Heart right ventricle (tissue), 16 donors: ENCODE measurements around the gene TJP3. TPM values are rescaled to one million over a fixed set of nuclear protein-coding genes. Genes with fewer than 3 reads are reported as not detected.
"Not testable (repeated sequence)": the region's sequence is repeated elsewhere in the genome, so short reads cannot be mapped to it uniquely, and the experiment has no call there.

ENCODE experiments used
- ATAC-seq, 8 donors: fragments of 200-7000 bp; cut with Tn5 transposase; one replicate each; pipeline ENCODE4 v1.9.1; 2020; ENCODE audit warnings: mild to moderate bottlenecking in 8 of 8, moderate library complexity in 8 of 8, moderate number of reproducible peaks in 1 of 8
- DNase-seq, 2 donors: peaks; one replicate each; pipeline ENCODE4 v3.0.0-alpha.2; 2020
- H3K27ac ChIP-seq, 10 donors: fragments of 200-600 bp; sonication (generic) in 2 of 10; one replicate each; pipeline versions ENCODE4 v1.5.0 to v1.8.0; 2020 to 2022; ENCODE audit warnings: mild to moderate bottlenecking in 3 of 10
- H3K27me3 ChIP-seq, 7 donors: fragments of 200-600 bp; one replicate each; pipeline ENCODE4 v1.8.0; 2021 to 2022; ENCODE audit warnings: mild to moderate bottlenecking in 2 of 7
- H3K36me3 ChIP-seq, 9 donors: fragments of 200-600 bp; sonication (generic) in 1 of 9; one replicate each; pipeline versions ENCODE4 v1.5.0 to v1.8.0; 2020 to 2022; ENCODE audit warnings: mild to moderate bottlenecking in 2 of 9
- H3K4me1 ChIP-seq, 9 donors: fragments of 200-600 bp; sonication (generic) in 1 of 9; one replicate each; pipeline versions ENCODE4 v1.5.0 to v1.8.0; 2020 to 2022; ENCODE audit warnings: mild to moderate bottlenecking in 4 of 9
- H3K4me3 ChIP-seq, 10 donors: fragments of 200-600 bp; sonication (generic) in 2 of 10; one replicate each; pipeline versions ENCODE4 v1.5.0 to v1.8.0; 2020 to 2022; ENCODE audit warnings: mild to moderate bottlenecking in 7 of 10, moderate library complexity in 2 of 10
- H3K9me3 ChIP-seq, 11 donors: fragments of 200-600 bp in 10 of 11; sonication (generic) in 2 of 11; one replicate each; pipeline versions ENCODE4 v1.5.0 to v1.8.0; 2013 to 2022; ENCODE audit warnings: mild to moderate bottlenecking in 2 of 11, control low read depth in 1 of 11, moderate library complexity in 1 of 11
- CTCF ChIP-seq, 9 donors: fragments of 200-600 bp; sonication (generic) in 2 of 9; IDR thresholded peaks; one replicate each; pipeline versions ENCODE4 v1.5.0 to v1.8.0; 2021 to 2022; ENCODE audit warnings: antibody characterized with exemption in 9 of 9, mild to moderate bottlenecking in 5 of 9, moderate library complexity in 1 of 9
- WGBS, 2 donors: extraction: QIAGEN DNeasy Blood & Tissue Kit; methylation state at CpG; one replicate each; pipeline ENCODE4 v1.1.7; 2013; ENCODE audit warnings: inconsistent platforms in 1 of 2; 5-methylcytosine and 5-hydroxymethylcytosine counted together
- intact Hi-C, 10 donors: fragments of 100-400 bp; cut with DNase I; formaldehyde crosslinking; loops; one replicate each; pipeline versions ENCODE4 v1.11.1 to v1.14.2; 2022
- polyA plus RNA-seq, 2 donors: library from polyadenylated mRNA; stranded (reverse); fragments of 200-250 nt; gene quantifications; one replicate each; pipeline ENCODE4 v1.2.3, GENCODE V29; 2013
- total RNA-seq, 10 donors: library from RNA; stranded (reverse); fragmentation: NEBNext Ultra II Directional in 3 of 10; extraction: Animal tissue kit (Norgen Biotek cat#: 25700) in 3 of 10; gene quantifications; one replicate each; pipeline versions ENCODE4 v1.2.1 to v1.2.4, GENCODE V29; 2021 to 2023
- donor health status: Arrhythmogenic right ventricular cardiomyopathy.
- donor health status: ischemic (EF 13 %, LVEDD 7.1; RV severe dilation, severe dysfunction).
- donor health status: healthy with polysubstance abuse.
- donor health status: DM: no; HTN: yes; CAD: no.
- donor health status: DM: no; HTN: no; CAD: no.
- donor health status: ischemic (EF 25% LVEDD 6.9; RV normal size, moderate dysfunction).
- donor health status: ischemic (EF 25% LVEDD 5.7; RV mildly dilated, moderate dysfunction).
- donor health status: healthy.
- donor health status: DM: yes; HTN: yes; CAD: no.
- donor health status: Ischemic cardiomyopathy.
- donor health status: ischemic (EF 35%, LVEDD 5.7; RV mildly dilated, moderate dysfunction).
- donor health status: nonischemic (EF 11% LVEDD 7.7; RV severe dilation, severe dysfunction).
- donor health status: DM: yes; HTN: yes; CAD: no.
- donor health status: PGD.
- donor health status: ischemic (EF 29% LVEDD 5.4; RV normal size, mild dysfunction).
- donor health status: nonischemic (EF 23%, LVEDD 6.1; RV moderate dilation, normal function).

Gene TJP3
- total and polyA plus RNA-seq, 12 donors: 0.06 to 0.49 (median 0.25) TPM; not detected in 8

GRCh38 chr19:3751236-3751635 lies 43.1 kb downstream of the TJP3 start:
- Histone ChIP-seq H3K9me3 (no peaks in the 10 kb centered on the region), H3K4me1 (no peaks in the 10 kb centered on the region), H3K27ac (no peak overlapping the region), H3K36me3 (peaks cover 0 to 67% (median 28%) of the 10 kb centered on the region in 9 donors), H3K27me3 (peaks cover 0 to 13% (median 0%) of the 10 kb centered on the region in 7 donors), H3K4me3 (no peak overlapping the region)
- intact Hi-C loops: no loop called here
- ATAC-seq: no peak
- TF ChIP-seq CTCF (IDR thresholded peaks at IDR 0.05): no peak
- no peak for DNase-seq
- WGBS, 2 donors: 91 to 95% methylated on average over 30 of the region's 30 CpGs

- Histone ChIP-seq H3K27ac (no peak overlapping the region), H3K4me3 (no peak overlapping the region), H3K27me3 (peaks cover 0 to under 1% (median 0%) of the 10 kb centered on the region in 7 donors), H3K4me1 (no peaks in the 10 kb centered on the region), H3K36me3 (peaks cover 0 to 80% (median 33%) of the 10 kb centered on the region in 9 donors), H3K9me3 (no peaks in the 10 kb centered on the region)
- intact Hi-C loops: no loop called here
- DNase-seq (no peak), ATAC-seq (peak in 1 of 8 donors; percentile 10)
- WGBS, 2 donors: 83 to 87% methylated on average over 25 of the region's 25 CpGs
- TF ChIP-seq CTCF (IDR thresholded peaks at IDR 0.05): no peak
Observed at GRCh38 chr19:3752492-3752891, 44.3 kb downstream of the TJP3 start.

GRCh38 chr19:3753631-3754410 lies 45.6 kb downstream of the TJP3 start:
- whole genome bisulfite sequencing, 2 donors: 96% methylated on average over 48 to 51 of the region's 51 CpGs

GRCh38 chr19:3757705-3758104 lies 49.5 kb downstream of the TJP3 start:
- H3K9me3 ChIP-seq, DNase-seq, H3K4me3 ChIP-seq, H3K27ac ChIP-seq, H3K27me3 ChIP-seq, intact Hi-C loops, ATAC-seq: not testable (repeated sequence)
- Histone ChIP-seq H3K36me3 (peaks cover 0 to 68% (median 34%) of the 10 kb centered on the region in 9 donors), H3K4me1 (peaks cover 3 to 32% (median 27%) of the 10 kb centered on the region in 9 donors)
- WGBS, 2 donors: 97% methylated on average over 7 of the region's 7 CpGs

More at GRCh38 chr19:3753631-3754410, 45.6 kb downstream of the TJP3 start:
- Histone ChIP-seq H3K36me3 (peaks cover 0 to 93% (median 45%) of the 10 kb centered on the region in 9 donors), H3K27me3 (no peaks in the 10 kb centered on the region), H3K27ac (no peak overlapping the region), H3K9me3 (no peaks in the 10 kb centered on the region), H3K4me3 (no peak overlapping the region), H3K4me1 (peaks cover 0 to 4% (median 0%) of the 10 kb centered on the region in 9 donors)
- DNase-seq (no peak), ATAC-seq (no peak)
- intact Hi-C loops: no loop called here
- TF ChIP-seq CTCF (IDR thresholded peaks at IDR 0.05): no peak

- peaks cover 3 to 36% (median 30%) of the 10 kb centered on the region in 9 donors for H3K4me1 ChIP-seq
- H3K27ac ChIP-seq, H3K27me3 ChIP-seq, ATAC-seq, DNase-seq, H3K4me3 ChIP-seq, H3K9me3 ChIP-seq, intact Hi-C loops: not testable (repeated sequence)
- peaks cover 0 to 63% (median 29%) of the 10 kb centered on the region in 9 donors for H3K36me3 ChIP-seq
- 97 to 98% methylated on average over 13 of the region's 13 CpGs for WGBS, 2 donors
Observed at GRCh38 chr19:3758297-3758696, 50.1 kb downstream of the TJP3 start.
